ENCODE results near the gene MCM3AP.

The MCM3AP gene

GRCh38 chr21:46253610-46254124 lies 31.7 kb downstream of the MCM3AP start:
- no peaks in the 10 kb centered on the region for H3K4me1 ChIP-seq (ENCODE audit: control insufficient read depth, insufficient read depth, low read length)
- no CpG with 5 or more reads among the region's 8 CpGs for WGBS (ENCODE audit: insufficient coverage, insufficient read length)
- H3K9me3 ChIP-seq (ENCODE audit: control insufficient read depth, insufficient read depth, low read length): no peaks in the 10 kb centered on the region
- H3K4me3 ChIP-seq (ENCODE audit: low read length): no peak overlapping the region
- H3K27ac ChIP-seq (ENCODE audit: low read length): no peak overlapping the region
- H3K27me3 ChIP-seq (ENCODE audit: control insufficient read depth, insufficient read depth, low read length): no peaks in the 10 kb centered on the region
- H3K36me3 ChIP-seq (ENCODE audit: control insufficient read depth, insufficient read depth, low read length): peaks cover 40% of the 10 kb centered on the region
- DNase-seq (ENCODE audit: low read depth, low spot score): no peak

GRCh38 chr21:46252840-46253239 lies 32.6 kb downstream of the MCM3AP start:
- no peak overlapping the region for H3K27ac ChIP-seq (ENCODE audit: low read length)
- DNase-seq (ENCODE audit: low read depth, low spot score): no peak
- H3K4me1 ChIP-seq (ENCODE audit: control insufficient read depth, insufficient read depth, low read length): no peaks in the 10 kb centered on the region
- no peaks in the 10 kb centered on the region for H3K27me3 ChIP-seq (ENCODE audit: control insufficient read depth, insufficient read depth, low read length)
- H3K36me3 ChIP-seq (ENCODE audit: control insufficient read depth, insufficient read depth, low read length): peaks cover 38% of the 10 kb centered on the region
- H3K9me3 ChIP-seq (ENCODE audit: control insufficient read depth, insufficient read depth, low read length): no peaks in the 10 kb centered on the region
- WGBS (ENCODE audit: insufficient coverage, insufficient read length): no CpG with 5 or more reads among the region's 4 CpGs
- H3K4me3 ChIP-seq (ENCODE audit: low read length): no peak overlapping the region

GRCh38 chr21:46250146-46250725 lies 35.2 kb downstream of the MCM3AP start:
- WGBS (ENCODE audit: insufficient coverage, insufficient read length): no CpG with 5 or more reads among the region's 6 CpGs
- Histone ChIP-seq H3K36me3 (ENCODE audit: control insufficient read depth, insufficient read depth, low read length) (peaks cover 28% of the 10 kb centered on the region), H3K27me3 (ENCODE audit: control insufficient read depth, insufficient read depth, low read length) (no peaks in the 10 kb centered on the region), H3K4me1 (ENCODE audit: control insufficient read depth, insufficient read depth, low read length) (no peaks in the 10 kb centered on the region), H3K27ac (ENCODE audit: low read length) (no peak overlapping the region), H3K9me3 (ENCODE audit: control insufficient read depth, insufficient read depth, low read length) (no peaks in the 10 kb centered on the region), H3K4me3 (ENCODE audit: low read length) (no peak overlapping the region)
- no peak for DNase-seq (ENCODE audit: low read depth, low spot score)

GRCh38 chr21:46248827-46249226 lies 36.6 kb downstream of the MCM3AP start:
- no CpG with 5 or more reads among the region's 2 CpGs for WGBS (ENCODE audit: insufficient coverage, insufficient read length)
- no peak overlapping the region for H3K27ac ChIP-seq (ENCODE audit: low read length)
- no peak overlapping the region for H3K4me3 ChIP-seq (ENCODE audit: low read length)
- no peaks in the 10 kb centered on the region for H3K4me1 ChIP-seq (ENCODE audit: control insufficient read depth, insufficient read depth, low read length)
- H3K9me3 ChIP-seq (ENCODE audit: control insufficient read depth, insufficient read depth, low read length): no peaks in the 10 kb centered on the region
- H3K27me3 ChIP-seq (ENCODE audit: control insufficient read depth, insufficient read depth, low read length): no peaks in the 10 kb centered on the region
- peaks cover 32% of the 10 kb centered on the region for H3K36me3 ChIP-seq (ENCODE audit: control insufficient read depth, insufficient read depth, low read length)
- no peak for DNase-seq (ENCODE audit: low read depth, low spot score)

GRCh38 chr21:46248422-46248782 lies 37.0 kb downstream of the MCM3AP start:
- no peak overlapping the region for H3K27ac ChIP-seq (ENCODE audit: low read length)
- no CpG with 5 or more reads among the region's 1 CpG for WGBS (ENCODE audit: insufficient coverage, insufficient read length)
- H3K36me3 ChIP-seq (ENCODE audit: control insufficient read depth, insufficient read depth, low read length): peaks cover 31% of the 10 kb centered on the region
- no peaks in the 10 kb centered on the region for H3K4me1 ChIP-seq (ENCODE audit: control insufficient read depth, insufficient read depth, low read length)
- no peak for DNase-seq (ENCODE audit: low read depth, low spot score)
- H3K4me3 ChIP-seq (ENCODE audit: low read length): no peak overlapping the region
- H3K9me3 ChIP-seq (ENCODE audit: control insufficient read depth, insufficient read depth, low read length): no peaks in the 10 kb centered on the region
- H3K27me3 ChIP-seq (ENCODE audit: control insufficient read depth, insufficient read depth, low read length): no peaks in the 10 kb centered on the region

GRCh38 chr21:46247699-46248421 lies 37.6 kb downstream of the MCM3AP start:
- Histone ChIP-seq H3K4me1 (ENCODE audit: control insufficient read depth, insufficient read depth, low read length) (no peaks in the 10 kb centered on the region), H3K27me3 (ENCODE audit: control insufficient read depth, insufficient read depth, low read length) (no peaks in the 10 kb centered on the region), H3K9me3 (ENCODE audit: control insufficient read depth, insufficient read depth, low read length) (no peaks in the 10 kb centered on the region), H3K4me3 (ENCODE audit: low read length) (no peak overlapping the region), H3K36me3 (ENCODE audit: control insufficient read depth, insufficient read depth, low read length) (peaks cover 36% of the 10 kb centered on the region), H3K27ac (ENCODE audit: low read length) (no peak overlapping the region)
- no CpG with 5 or more reads among the region's 3 CpGs for WGBS (ENCODE audit: insufficient coverage, insufficient read length)
- no peak for DNase-seq (ENCODE audit: low read depth, low spot score)

GRCh38 chr21:46246345-46246744 lies 39.1 kb downstream of the MCM3AP start:
- Histone ChIP-seq H3K4me1 (ENCODE audit: control insufficient read depth, insufficient read depth, low read length) (no peaks in the 10 kb centered on the region), H3K27ac (ENCODE audit: low read length) (no peak overlapping the region), H3K9me3 (ENCODE audit: control insufficient read depth, insufficient read depth, low read length) (no peaks in the 10 kb centered on the region), H3K27me3 (ENCODE audit: control insufficient read depth, insufficient read depth, low read length) (no peaks in the 10 kb centered on the region), H3K4me3 (ENCODE audit: low read length) (no peak overlapping the region), H3K36me3 (ENCODE audit: control insufficient read depth, insufficient read depth, low read length) (peaks cover 39% of the 10 kb centered on the region)
- 100% methylated on average over 1 of the region's 6 CpGs for WGBS (ENCODE audit: insufficient coverage, insufficient read length)
- DNase-seq (ENCODE audit: low read depth, low spot score): no peak

- Histone ChIP-seq H3K4me3 (ENCODE audit: low read length) (no peak overlapping the region), H3K36me3 (ENCODE audit: control insufficient read depth, insufficient read depth, low read length) (peaks cover 36% of the 10 kb centered on the region), H3K27ac (ENCODE audit: low read length) (no peak overlapping the region), H3K27me3 (ENCODE audit: control insufficient read depth, insufficient read depth, low read length) (no peaks in the 10 kb centered on the region), H3K4me1 (ENCODE audit: control insufficient read depth, insufficient read depth, low read length) (no peaks in the 10 kb centered on the region), H3K9me3 (ENCODE audit: control insufficient read depth, insufficient read depth, low read length) (no peaks in the 10 kb centered on the region)
- DNase-seq (ENCODE audit: low read depth, low spot score): no peak
- WGBS (ENCODE audit: insufficient coverage, insufficient read length): no CpG with 5 or more reads among the region's 3 CpGs
These were observed 40.0 kb downstream of the MCM3AP start for GRCh38 chr21:46245213-46245915.

GRCh38 chr21:46244602-46245001 lies 40.8 kb downstream of the MCM3AP start:
- no CpG with 5 or more reads among the region's 8 CpGs for WGBS (ENCODE audit: insufficient coverage, insufficient read length)
- Histone ChIP-seq H3K4me3 (ENCODE audit: low read length) (no peak overlapping the region), H3K27ac (ENCODE audit: low read length) (no peak overlapping the region), H3K9me3 (ENCODE audit: control insufficient read depth, insufficient read depth, low read length) (no peaks in the 10 kb centered on the region), H3K4me1 (ENCODE audit: control insufficient read depth, insufficient read depth, low read length) (no peaks in the 10 kb centered on the region), H3K27me3 (ENCODE audit: control insufficient read depth, insufficient read depth, low read length) (no peaks in the 10 kb centered on the region), H3K36me3 (ENCODE audit: control insufficient read depth, insufficient read depth, low read length) (peaks cover 36% of the 10 kb centered on the region)
- no peak for DNase-seq (ENCODE audit: low read depth, low spot score)

GRCh38 chr21:46243960-46244361 lies 41.5 kb downstream of the MCM3AP start:
- no peaks in the 10 kb centered on the region for H3K9me3 ChIP-seq (ENCODE audit: control insufficient read depth, insufficient read depth, low read length)
- H3K4me1 ChIP-seq (ENCODE audit: control insufficient read depth, insufficient read depth, low read length): no peaks in the 10 kb centered on the region
- peaks cover 40% of the 10 kb centered on the region for H3K36me3 ChIP-seq (ENCODE audit: control insufficient read depth, insufficient read depth, low read length)
- DNase-seq (ENCODE audit: low read depth, low spot score): no peak
- H3K27me3 ChIP-seq (ENCODE audit: control insufficient read depth, insufficient read depth, low read length): no peaks in the 10 kb centered on the region
- no peak overlapping the region for H3K4me3 ChIP-seq (ENCODE audit: low read length)
- WGBS (ENCODE audit: insufficient coverage, insufficient read length): no CpG with 5 or more reads among the region's 3 CpGs
- H3K27ac ChIP-seq (ENCODE audit: low read length): no peak overlapping the region
